ENCODE data around the gene HRH3.

Gene HRH3

DNA sequence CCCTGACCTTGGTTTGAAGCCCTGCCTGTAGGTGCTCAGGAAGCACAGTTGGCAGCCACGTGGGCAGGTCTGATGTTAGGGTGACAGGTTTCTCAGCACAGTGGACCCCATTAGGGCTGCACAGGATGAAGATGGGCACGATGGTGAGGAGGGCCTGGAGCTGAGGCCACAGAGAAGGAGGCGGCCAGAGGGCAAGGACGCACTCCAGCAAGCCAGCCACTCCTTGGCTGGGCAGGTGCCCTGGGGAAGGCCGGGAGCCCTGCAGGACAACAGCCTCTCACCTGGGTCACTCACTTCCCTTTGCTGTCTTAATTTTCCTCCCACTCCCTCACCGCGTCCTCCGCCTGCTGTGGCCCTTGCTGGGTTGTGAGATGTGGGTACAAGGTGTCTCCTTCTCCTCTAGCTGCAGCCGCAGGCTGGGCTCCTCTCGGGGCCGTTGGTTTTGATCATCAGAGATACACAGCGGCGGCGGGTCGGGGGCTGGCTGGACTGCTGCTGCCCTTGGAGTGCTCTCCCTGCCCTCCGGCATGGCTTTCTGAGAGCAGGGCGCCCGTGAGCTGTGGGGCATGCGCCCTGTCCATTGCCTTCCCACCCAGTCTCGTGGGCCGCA is 23.9 kb upstream of the HRH3 start:
- DNase-seq: no peak

DNA sequence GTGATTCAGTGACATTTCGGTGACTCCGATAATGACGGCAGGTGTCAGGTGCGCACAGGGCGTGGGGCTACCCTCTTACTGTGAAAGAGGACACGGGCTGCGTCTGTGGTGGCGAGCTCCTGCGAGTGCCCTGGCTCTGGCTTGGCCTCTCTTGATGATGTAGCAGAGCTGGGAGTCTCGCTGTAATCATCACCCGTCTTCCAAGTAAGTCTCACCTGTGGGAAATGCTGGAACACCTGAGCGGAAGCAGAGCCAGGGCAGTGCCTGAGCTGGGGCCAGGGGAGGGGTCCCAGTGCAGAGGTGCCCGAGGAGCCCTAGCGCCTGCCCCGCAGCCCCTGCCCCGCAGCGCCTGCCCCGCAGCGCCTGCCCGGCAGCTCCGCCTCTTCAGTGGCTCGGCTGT is 23.0 kb upstream of the HRH3 start:
- DNase-seq: no peak

DNA sequence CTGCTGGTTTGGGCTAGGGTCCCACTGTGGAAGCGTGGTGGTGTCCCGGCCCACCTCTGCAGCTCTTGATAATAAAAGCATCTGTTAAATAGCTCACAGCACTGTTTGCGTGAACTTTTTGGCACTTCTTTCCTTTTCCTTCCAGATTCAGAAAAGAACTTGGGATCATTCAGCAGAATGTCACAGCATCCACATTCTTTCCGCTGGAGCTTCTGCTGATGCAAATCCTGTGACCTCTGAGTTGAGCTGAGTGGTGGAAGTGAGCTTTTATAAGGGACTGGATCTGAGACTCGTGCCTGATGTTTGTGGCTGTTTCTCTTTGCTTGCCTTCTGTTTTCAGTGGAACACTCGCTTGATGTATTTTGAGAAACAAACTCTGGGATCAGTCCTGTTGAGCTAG is 22.1 kb upstream of the HRH3 start:
- DNase-seq: no peak

DNA sequence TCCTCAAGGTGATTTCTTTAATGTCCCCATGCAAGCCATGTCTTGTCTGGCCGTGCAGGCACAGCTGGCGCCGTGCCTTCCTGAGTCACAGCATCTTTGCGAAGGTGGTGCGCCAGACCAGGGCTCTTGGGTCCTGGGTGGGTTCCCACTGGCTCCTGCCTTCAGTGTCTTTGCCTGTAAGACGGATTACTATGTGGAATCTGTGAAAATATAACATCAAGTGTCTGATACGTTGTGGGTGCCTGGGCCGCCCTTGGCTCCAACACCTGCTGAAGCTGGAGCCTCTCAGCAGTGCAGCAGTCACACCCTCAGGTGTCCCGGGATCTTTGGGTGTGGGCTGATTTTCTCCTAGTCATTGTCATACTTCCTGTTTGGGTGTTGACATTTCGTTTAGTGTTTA is 21.4 kb upstream of the HRH3 start:
- no peak for DNase-seq

DNA sequence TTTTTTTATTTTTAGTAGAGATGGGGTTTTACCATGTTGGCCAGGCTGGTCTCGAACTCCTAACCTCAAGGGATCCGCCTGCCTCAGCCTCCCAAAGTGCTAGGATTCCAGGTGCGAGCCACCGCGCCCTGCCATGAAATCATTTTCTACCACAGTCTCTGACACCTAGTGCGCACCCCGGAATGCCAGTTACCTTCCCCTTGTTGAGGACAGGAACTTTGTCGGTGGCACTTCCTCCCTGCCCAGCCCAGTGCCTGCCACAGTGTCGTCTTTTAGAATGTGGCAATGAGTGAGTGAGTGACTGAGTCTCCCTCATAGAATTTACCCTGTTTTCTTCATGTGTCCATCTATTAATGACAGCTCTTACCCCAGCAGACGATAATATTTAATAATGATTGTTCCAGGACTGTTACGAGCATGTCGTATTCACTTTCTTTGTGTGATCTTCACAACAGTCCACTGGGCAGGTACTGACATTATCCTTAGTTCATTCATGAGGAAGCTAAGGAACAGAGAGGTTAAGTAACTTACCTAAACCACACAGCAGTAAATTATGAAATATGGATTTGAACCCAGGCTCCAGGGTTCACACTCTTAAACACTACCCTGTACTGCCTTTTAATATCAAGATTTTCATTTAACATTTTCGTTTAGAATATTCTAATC is 20.1 kb upstream of the HRH3 start:
- no peak for DNase-seq

DNA sequence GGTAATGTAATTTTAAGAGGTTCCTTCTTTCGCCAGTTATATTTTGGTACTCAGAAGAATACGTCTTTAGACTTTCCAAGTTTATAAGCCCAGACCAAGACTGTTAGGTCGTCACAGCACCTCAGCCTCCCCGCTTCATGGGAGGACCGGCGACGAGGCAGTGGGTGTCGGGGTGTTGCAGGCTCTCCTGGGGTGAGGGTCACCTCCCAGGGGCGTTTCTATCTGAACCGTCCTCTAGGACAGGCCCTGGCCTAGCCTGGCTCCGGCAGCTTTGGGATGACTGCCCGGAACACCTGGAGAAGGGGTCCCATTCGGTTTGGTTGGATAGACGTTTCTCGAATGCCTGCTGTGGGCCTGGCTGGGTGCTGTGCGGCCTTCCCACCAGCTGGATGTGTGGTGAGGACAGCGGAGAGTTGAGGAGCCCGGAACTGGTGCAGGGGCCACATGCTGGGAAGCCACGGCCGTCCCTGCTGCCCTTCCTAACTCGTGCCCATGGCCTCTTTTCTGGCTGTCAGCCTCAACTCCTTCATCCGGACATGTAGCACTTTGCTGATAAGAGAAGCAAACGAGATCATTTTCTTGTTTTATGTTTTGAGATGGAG is 19.3 kb upstream of the HRH3 start:
- DNase-seq: no peak

DNA sequence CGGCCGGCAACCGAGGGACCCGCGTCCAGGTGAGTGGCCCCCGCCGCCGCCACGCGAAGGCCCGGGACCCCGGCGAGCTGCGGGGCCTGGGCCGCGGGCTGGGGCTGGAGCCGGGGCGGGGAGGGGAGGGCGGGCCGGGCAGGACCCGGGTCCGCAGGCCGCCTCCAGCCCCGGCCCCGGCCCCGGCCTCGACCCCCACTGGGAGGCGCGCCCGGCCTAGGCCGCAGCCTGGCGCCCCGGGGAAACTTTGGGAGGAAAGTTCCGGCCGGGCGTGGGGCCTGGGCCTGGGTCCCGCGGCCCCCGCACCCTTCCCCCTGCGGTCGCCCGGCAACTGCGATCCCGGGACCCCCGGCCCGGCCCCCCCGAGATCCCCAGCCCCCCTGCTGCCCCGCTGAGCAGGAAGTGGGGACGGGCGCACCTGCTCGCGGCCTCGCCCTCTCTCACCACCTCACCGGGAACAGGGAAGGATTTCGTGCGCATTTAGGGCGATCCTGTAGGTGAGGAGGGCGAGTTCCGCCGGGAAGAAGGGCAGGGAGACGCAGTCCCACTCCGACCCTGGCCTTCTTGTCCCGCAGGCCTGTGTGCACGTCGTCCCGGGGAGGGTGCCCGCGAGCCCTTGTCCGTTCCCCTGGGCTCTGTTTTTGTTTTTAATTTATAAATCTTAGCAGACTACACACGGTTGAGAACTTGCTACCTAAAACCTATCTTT is 18.6 kb upstream of the HRH3 start:
- no peak for DNase-seq

DNA sequence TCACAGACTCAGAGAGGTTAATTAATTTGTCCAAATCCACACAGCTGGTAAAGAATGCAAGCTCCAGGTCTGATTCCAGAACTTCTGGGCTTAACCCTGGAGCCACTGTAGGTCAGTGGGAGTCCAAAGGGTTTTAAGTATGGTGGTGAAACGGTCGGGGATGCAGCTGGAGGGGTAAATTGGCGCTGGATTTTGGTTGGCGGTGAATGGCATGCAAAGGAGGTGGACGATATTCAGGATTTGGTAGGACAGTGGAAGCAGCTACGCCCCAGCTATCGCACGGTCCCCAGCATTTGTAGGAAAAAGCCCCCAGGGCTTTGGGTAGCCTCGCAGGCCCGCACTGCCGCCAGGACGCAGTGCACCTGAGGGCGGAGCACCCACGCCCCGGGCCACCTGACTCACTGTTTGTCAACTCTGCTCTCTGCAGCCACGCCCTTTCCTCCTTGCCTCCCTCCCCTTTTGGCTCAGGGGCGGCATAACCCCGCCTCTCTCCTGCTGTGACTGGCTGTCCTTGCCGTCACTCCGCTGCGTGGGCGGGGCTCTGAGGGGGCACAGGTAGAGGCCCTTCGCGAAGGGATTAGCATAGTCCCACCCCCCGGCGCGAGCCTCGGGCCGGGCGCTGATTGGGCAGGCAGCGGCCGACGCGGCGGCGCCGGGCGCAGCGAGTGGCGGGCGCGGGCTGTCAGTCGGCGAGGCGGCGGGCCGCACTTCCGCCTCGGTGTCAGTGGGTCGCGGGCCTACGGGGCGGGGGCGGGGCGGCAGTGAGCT is 17.9 kb upstream of the HRH3 start, which contains the start of gene OSBPL2:
TSS of gene OSBPL2 (plus strand) at position 721 of the 768 bp plus-strand sequence. CDS start 17,664 bp downstream, outside the sequence.
- peak; percentile 100 for DNase-seq

DNA sequence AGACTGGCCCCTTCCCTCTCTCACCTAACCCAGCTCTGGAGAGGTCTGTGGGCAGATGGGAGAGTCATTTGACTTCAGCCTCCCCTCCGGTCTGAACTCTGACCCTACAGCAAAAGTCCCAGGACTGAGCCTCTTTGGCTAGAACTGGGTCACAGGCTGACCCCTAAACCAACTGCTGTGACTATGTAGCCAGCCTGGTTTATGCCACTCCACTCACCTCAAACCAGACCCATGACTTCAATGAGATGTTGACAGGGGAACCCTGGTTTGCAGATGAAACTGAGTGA is 17.4 kb upstream of the HRH3 start:
- no peak for DNase-seq

DNA sequence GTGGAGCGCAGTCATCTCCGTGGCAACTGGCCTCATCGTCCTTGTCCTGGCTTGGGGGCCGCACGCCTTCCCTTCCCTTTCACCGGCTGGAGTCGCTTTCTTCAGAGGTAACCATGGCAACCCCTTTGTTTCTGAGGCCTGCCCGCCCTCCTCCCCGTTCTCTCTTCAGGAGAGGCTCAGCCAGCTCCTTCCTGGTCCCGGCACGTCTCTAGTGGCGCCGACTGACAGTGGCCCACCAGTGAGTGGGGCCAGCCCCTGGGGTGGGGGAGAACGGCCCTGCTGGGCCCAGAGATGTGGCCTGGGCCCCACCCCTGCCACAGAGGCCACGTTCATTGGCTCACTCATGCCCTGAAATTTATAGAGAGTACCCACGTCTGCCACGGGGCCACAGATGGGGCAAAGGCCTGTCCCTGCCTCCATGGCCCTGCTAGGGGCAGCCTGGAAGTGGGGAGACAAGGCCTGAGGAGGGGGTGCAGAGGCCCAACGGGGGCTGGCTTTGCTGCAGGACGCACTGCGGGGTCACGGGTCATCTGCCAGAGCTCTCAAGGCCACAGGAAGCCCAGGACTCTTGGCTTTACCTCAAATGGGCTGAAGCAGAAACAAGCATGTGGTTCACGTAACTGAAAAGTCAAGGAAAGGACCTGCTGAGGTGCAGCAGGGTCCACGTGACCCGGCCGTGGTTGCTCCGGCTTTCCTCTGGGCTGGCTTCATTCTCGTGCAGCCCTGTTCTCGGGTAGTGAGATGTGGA is 16.9 kb upstream of the HRH3 start:
- no peak for DNase-seq

DNA sequence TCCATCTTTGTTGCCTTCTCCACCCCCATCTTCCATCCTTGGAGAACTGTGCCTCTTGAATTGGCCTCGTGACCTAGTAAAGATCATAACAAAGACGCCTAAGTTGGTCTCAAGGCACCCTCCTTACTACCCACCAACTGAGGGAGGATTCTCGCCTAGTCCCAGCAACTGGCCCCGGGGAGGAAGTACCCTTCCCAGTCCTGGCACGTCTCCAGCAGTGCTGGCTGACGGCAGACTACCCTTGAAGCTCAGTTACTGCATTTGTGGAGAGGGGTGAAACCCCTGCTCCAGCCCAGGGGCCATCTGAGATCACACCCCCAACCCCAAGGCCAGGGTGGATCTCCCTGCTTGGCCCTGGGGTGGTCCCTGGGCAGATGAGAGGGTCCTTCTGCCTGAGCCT is 16.1 kb upstream of the HRH3 start:
- no peak for DNase-seq

DNA sequence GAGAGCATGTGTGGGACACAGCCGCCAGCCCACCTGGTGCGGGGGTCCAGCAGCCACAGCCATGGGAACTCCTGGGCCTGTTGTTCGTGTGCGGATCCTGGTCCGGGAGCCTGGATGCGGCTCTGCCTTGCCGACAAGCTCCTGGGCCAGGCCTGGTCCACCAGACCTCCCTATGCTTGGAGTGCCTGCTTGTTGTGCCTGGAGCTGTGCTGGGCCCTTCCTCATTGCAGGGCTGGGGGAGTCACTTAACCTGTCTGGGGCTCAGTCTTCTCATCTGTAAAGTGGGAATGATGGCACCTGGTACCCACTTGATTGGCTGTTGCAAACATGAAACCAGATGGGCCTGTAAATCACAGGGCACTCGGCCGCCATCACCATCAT is 15.7 kb upstream of the HRH3 start:
- no peak for DNase-seq

DNA sequence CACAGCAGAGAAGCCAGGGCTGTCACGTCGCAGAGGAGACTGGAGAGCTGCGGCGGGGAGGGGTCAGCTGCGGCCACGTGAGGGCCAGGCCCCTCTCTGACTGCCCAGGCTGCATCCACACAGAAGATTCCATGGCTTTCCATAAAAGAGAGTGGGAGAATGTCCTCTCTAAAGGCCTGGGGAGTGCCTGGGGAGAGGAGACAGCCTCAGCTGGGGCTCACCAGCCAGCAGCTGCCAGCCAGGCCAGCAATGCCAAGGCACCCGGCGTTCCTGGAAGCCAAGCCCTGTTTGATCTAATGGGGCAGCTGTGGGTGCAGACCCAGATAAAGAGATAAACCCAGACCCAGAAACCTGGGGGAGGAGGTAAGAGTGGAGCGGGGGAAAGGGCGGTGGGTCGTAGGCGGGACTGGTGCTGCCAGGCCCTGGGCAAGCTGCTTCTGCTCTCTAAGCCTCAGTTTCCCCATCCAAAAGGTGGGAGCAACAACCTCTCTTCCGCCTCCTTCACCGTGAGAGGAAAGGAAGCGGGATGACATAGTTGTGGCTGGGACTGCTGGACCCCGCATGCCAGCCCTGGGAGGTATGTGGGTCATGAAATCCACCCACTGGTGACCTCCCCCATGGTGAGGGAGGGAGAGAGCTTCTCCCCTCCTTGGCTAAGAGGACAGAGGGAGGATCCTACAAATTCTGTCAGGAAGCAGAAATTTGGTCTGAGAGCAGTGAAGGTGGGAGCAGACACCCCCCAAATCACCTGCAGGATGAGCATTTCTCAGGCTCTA is 15.1 kb upstream of the HRH3 start:
- no peak for DNase-seq

DNA sequence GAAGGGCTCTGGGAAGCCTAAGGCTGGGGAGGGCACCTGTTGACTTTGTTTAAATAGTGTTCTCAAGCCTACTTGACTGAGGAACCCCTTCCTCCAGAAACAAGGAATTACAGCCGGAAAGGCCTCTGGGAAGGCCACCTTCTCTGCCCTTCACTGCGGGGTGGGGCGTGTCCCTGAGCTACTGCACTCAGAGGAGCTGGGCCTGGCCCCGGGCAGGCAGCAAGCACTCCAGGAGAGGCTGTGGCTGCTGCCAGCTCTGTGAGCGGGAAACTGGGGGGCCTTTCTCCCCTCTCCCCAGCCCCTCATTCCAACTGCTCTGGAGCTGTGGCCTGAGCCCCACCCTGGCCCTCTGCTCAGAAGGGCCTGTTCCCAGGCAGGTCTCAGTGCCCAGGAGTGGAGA is 14.3 kb upstream of the HRH3 start:
- DNase-seq: no peak

DNA sequence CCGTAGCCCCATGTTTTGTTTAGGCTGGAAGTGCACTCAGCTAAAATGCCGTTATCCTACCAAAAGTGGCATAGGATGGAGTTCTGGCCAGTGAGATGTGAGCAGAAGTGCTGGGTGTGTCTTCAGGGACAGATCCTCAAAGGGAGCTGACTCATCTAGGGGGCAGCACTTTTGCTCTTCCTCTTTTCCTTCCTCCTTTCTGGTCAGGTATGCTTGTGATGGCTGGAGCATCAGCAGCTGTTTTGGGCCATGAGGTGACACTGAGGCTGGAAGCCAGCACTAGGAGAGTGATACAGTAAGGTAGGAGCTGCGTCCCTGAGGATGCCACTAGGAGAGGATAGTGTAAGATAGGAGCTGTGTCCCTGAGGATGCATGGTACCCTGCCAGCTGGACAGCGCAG is 13.6 kb upstream of the HRH3 start:
- no peak for DNase-seq

DNA sequence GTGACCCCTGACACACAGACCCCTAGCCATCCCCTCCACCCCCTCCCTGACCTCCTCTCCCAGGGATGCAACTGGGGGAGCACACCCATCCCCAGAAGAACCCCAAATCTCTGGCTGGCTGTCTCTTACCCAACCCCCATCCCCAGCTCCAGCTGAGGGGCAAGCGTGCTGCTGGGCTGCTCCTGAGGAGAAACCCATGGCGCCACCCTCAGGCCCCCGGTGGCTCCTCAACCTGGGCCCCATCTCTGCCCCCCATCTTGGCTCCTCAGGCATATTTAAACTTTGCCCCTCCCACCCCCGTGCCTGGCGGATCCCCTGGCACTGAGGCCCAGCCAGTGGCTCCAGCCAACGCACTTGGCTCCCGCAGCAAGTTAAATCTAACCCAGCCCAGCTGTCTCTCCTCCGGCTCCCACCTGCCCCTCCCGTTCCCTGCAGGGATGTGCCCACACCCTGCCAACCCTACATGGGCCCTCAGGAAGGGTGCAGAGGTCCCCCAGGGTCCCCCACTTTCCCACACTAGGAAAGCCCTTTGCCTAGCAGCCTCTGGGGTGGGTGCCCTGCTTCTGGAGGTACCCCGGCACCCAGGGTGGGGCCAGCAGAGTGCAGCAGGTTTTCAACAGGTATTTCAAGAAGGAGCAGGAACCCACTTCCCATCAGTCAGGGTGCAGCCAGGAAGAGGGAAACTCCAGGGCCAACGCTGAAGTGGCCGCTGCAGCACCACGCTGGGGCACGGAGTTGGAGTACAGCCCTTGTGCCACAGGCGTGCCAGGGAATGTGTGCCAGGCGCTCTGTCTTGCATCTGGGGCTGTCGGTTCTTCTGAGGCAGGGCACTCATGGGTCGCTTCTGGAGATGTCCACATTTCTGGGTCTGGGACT is 12.9 kb upstream of the HRH3 start:
- DNase-seq: no peak

DNA sequence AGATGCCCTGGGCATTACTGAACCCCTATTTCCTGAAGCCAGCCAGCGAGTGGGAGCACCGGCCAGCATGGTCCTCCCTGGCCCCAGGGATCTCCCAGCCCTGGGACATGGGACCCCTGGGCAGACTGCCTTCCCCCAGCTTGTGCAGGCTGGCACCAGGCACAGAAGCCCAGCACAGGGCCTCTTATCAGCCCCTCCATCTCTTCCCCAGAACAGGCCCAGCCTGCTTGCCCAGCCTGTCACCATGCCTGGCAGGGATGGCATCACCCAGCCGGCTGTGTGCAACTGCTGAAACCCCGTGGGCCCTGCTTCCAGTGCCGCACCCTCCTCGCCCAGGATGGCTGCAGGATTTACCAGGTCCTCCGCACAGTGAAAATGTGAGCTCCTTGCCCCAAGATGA is 12.1 kb upstream of the HRH3 start:
- DNase-seq: no peak

DNA sequence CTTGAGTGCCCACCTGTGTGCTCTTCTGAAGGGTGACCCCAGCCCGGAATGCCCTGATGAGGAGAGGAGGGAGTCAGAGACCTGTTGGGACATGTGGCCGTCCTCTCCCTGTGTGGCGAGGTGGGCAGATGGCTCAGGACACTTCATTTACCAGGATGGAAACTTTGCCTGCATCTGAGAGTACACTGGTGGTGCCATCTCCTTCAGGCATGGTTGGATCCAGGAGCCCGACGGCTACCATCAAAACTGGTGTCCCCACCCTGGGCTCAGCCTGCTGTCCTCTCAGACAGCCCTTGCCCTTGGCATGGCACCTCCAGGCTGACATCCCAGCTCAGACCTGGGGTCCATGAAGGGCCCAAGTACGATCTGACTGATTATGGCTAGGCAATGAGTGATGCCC is 11.2 kb upstream of the HRH3 start:
- no peak for DNase-seq

DNA sequence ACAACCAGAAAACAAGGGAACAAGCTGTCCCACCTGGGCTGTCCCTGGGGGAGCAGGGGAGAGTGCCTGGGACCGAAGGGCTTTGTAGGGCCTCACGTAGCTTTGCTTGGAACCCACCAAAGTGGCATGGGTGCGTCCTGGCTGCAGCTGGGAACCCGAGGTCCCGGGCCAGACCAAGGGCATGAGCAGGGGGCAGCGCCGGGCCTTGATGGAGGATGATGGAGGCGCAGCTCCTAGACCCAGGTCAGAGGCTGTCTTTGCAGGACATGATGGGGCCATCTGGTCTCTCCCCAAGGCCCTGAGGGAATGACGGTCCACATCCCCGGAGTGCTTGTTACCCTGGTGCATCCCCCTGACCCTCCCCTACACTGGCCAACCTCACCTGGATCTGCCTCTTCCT is 10.6 kb upstream of the HRH3 start:
- DNase-seq: no peak

DNA sequence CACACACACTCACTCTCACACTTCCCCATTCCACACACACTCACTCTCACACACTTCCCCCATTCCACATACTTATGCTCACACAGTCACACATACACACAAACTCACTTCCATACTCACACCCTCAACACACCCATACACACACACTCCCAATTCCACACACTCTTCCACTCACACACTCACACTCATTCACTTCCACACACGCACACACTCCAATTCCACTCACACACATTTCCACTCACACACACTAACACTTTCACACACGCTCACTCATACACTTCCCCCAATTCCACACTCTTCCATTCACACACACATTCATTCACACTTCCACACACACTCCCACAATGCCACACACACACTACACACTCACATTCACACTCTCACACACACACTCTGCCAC is 10.2 kb upstream of the HRH3 start:
- DNase-seq: no peak

DNA sequence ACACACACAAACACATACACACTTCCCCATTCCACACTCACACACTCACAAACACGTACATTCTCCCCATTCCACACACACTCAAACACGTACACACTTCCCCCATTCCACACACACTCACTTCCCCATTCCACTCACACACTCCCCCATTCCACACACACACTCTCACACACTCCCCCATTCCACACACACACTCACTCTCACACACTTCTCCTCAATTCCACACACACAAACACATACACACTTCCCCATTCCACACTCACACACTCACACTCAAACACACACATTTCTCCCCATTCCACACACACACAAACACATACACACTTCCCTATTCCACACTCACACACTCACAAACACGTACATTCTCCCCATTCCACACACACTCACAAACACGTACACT is 9.6 kb upstream of the HRH3 start:
- no peak for DNase-seq
